ENCODE data around the gene C3orf70.
"Not testable (repeated sequence)": the region's sequence is repeated elsewhere in the genome, so short reads cannot be mapped to it uniquely, and the experiment has no call there.

The C3orf70 gene

GRCh38 chr3:185151101-185151963 lies 1.5 kb downstream of the C3orf70 start:
- no peak for ATAC-seq

GRCh38 chr3:185150561-185150960 lies 2.3 kb downstream of the C3orf70 start:
- ATAC-seq, result no peak

GRCh38 chr3:185149591-185149990 lies 3.3 kb downstream of the C3orf70 start:
- no peak for ATAC-seq

- ATAC-seq, result no peak
Measured at GRCh38 chr3:185145511-185145910, 7.3 kb downstream of the C3orf70 start.

- no peak for ATAC-seq
Measured at GRCh38 chr3:185144784-185145183, 8.1 kb downstream of the C3orf70 start.

GRCh38 chr3:185137821-185138220 lies 15.0 kb downstream of the C3orf70 start:
- ATAC-seq, result no peak

GRCh38 chr3:185134509-185134908 lies 18.4 kb downstream of the C3orf70 start:
- no peak for ATAC-seq

GRCh38 chr3:185131602-185132256 lies 21.1 kb downstream of the C3orf70 start:
- no peak for ATAC-seq

GRCh38 chr3:185129083-185129482 lies 23.8 kb downstream of the C3orf70 start:
- ATAC-seq, result no peak

GRCh38 chr3:185126201-185126600 lies 26.7 kb downstream of the C3orf70 start:
- ATAC-seq, result no peak

- no peak for ATAC-seq
Measured at GRCh38 chr3:185120126-185120525, 32.7 kb downstream of the C3orf70 start.

- ATAC-seq, result no peak
Measured at GRCh38 chr3:185115371-185115770, 37.5 kb downstream of the C3orf70 start.

- ATAC-seq, result no peak
Measured at GRCh38 chr3:185114756-185115155, 38.1 kb downstream of the C3orf70 start.

- no peak for ATAC-seq
Measured at GRCh38 chr3:185112186-185112585, 40.7 kb downstream of the C3orf70 start.

GRCh38 chr3:185109012-185109411 lies 43.8 kb downstream of the C3orf70 start:
- ATAC-seq, result not testable (repeated sequence)

GRCh38 chr3:185106256-185106890 lies 46.5 kb downstream of the C3orf70 start:
- not testable (repeated sequence) for ATAC-seq

GRCh38 chr3:185103359-185104127 lies 49.3 kb downstream of the C3orf70 start:
- no peak for ATAC-seq

GRCh38 chr3:185094697-185095096 lies 58.2 kb downstream of the C3orf70 start:
- ATAC-seq, result no peak

GRCh38 chr3:185093116-185093515 lies 59.7 kb downstream of the C3orf70 start:
- ATAC-seq, result no peak

- ATAC-seq, result no peak
Measured at GRCh38 chr3:185090811-185091210, 62.0 kb downstream of the C3orf70 start.

GRCh38 chr3:185089751-185090150 lies 63.1 kb downstream of the C3orf70 start:
- ATAC-seq, result no peak

GRCh38 chr3:185089343-185089742 lies 63.5 kb downstream of the C3orf70 start:
- ATAC-seq, result no peak

- ATAC-seq, result no peak
Measured at GRCh38 chr3:185087419-185087818, 65.4 kb downstream of the C3orf70 start.
